Cardiac fibroblast (primary cell): ENCODE data around the gene IL1RAP.

Experiments
- DNase-seq, 2 donors: peaks; one replicate each; pipeline versions ENCODE4 v3.0.0 to v3.0.0-alpha.2; 2010; ENCODE audit warnings: low read depth in 2 of 2
- H3K4me3 ChIP-seq, 2 donors: replicated peaks in 1 of 2; 1 replicate in 1 of 2; 2 replicates in 1 of 2; pipeline ENCODE4 v1.5.1; 2011; ENCODE audit warnings: low read depth in 2 of 2, low read length in 2 of 2, mild to moderate bottlenecking in 2 of 2, moderate library complexity in 1 of 2
- CTCF ChIP-seq: IDR thresholded peaks from one replicate; pipeline ENCODE4 v1.5.1; 2011; ENCODE audit warnings: low read depth, mild to moderate bottlenecking, low read length, inconsistent platforms

The IL1RAP gene

DNA sequence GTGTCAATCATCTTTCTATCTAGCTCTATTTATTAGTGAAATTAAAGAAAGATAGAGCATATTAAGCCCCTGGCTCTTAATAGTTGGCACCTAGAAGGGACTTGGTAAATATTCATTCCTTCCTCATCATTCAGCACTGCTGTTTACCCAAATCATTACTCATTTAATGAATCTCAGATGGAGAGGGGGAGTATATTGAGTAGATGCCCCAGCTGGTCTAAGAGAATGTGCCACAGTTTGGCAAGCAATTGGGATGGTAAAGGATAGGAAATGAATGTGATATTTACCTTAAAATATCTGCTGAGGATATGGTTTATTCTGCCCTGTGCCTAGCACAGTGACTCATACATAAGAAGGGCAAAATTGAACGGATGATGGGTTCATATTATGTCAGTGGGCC is 6.0 kb downstream of the IL1RAP start:
- no peak overlapping the region for H3K4me3 ChIP-seq
- no peak for DNase-seq
- TF ChIP-seq CTCF: no peak

- no peak overlapping the region for H3K4me3 ChIP-seq
- DNase-seq: no peak
- TF ChIP-seq CTCF: no peak
Measured at GRCh38 chr3:190521998-190522397, 8.1 kb downstream of the IL1RAP start.

GRCh38 chr3:190522621-190523222 is 8.8 kb downstream of the IL1RAP start:
- DNase-seq: no peak
- no peak for TF ChIP-seq CTCF
- H3K4me3 ChIP-seq: no peak overlapping the region

GRCh38 chr3:190524942-190525341 is 11.1 kb downstream of the IL1RAP start:
- no peak for TF ChIP-seq CTCF

DNA sequence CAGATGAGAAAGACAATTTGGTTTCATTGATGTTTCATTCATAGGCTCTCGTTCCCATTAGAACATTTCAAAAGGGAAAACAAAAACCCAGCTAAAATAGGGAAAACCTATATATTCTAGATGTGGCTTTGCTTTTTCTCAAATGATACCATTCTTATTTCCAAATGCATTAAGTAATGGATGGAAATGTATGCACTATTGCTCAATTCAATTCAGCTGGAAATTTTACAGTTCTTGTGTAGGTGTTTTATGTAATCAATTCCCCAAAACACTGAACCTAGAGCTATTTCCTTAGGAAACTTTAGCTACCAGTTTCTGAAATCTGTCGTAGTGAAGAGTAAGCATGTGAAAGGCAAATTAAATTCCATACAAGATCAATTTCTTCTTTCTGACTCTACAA is 11.7 kb downstream of the IL1RAP start:
- H3K4me3 ChIP-seq: no peak overlapping the region
- DNase-seq: no peak
- TF ChIP-seq CTCF: no peak

More at GRCh38 chr3:190524942-190525341, 11.1 kb downstream of the IL1RAP start:
- H3K4me3 ChIP-seq: no peak overlapping the region
- no peak for DNase-seq

DNA sequence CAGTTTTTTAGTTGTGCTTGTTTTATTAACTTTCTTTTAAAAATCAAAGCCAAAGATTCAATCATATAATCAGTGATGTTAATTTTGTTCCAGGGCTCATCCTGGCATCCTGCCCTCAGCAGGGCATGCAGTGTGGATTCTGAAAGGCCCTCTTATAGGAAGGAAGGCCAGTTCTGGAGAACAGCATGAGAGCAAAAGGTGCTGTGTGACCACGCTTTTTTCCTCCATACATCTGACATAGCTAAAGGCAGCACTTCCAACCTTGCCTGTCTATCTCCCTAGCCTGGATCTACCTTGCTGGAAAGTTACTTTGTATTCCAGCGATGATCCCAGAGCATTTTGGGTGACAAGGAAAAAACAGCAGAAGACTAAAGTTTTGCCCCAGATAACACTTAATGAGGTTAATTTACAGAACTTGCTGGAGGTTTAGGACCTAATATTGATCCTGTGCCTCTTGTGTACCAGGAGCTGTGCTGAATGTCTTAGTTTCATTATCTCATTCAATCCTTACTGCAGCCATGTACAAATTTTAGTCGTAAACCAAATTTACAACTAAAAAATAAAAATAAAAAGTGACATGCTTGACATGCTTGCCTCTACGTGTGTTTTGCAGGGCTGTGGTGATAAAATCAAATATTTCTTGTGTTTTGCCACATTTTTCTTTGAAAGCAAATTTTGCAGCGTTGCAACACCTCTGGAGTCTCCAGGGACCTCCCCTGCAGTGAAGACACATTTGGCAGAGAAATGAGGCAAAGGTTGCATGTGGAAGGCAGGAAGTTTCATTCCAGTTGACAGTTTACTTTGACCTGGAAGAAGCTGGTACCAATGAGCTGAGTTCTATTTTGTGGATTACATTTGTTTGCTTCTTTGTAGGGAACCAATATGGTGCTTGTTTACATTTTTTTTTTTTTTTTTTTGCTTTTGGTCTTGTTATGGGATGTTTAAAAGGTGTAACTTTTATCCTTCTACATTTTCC is 13.2 kb downstream of the IL1RAP start:
- no peak overlapping the region for H3K4me3 ChIP-seq
- DNase-seq: peak; percentile 67 to 77
- TF ChIP-seq CTCF: no peak
